ENCODE measurements around the gene DGAT2.
A peak's percentile ranks its signal among the peaks of the same experiment; 100 is the strongest.

The DGAT2 gene

DNA sequence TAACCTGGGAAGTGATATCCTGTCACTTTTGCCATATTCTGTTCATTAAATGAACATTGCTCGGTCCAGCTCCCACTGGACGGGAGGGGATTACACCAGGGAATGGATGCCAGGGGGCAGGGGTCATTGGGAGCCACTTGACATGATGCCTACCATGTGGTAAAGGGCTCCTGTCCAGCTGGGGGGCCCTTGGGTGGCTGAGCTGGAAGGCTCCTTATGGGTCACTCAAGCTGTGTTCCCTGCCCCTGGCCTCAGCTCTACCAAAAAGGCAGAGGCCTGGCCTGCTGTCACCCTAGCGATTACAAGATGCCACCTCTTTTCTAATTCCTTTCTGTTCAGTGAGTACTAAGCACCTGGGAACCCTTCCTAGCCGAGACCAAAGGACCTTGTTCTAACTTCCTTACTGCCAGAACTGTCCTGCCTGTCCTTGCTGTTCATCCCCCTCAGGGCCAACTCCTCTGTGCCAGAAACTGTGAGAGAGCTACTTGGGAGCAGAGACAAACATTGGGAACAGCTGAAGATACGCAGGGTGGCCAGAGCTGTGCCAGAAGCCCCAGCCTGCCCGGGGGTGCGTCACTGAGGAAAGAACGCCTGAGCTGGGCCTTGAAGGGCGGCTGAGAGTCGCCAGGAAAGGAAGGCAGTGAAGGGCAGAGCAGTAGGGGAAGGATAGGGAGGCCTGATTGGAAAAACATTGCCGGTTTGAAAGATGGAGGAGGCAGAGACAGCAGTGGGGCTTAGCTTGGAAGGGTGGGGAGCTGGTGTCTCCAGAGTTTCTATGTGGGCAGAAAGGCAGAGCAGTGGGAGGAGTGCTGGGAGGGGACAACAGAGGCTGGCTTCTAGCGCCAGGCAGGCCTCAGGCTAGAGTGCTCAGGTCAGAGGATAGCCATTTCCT is 33.7 kb downstream of the DGAT2 start:
- DNase-seq, result no peak

DNA sequence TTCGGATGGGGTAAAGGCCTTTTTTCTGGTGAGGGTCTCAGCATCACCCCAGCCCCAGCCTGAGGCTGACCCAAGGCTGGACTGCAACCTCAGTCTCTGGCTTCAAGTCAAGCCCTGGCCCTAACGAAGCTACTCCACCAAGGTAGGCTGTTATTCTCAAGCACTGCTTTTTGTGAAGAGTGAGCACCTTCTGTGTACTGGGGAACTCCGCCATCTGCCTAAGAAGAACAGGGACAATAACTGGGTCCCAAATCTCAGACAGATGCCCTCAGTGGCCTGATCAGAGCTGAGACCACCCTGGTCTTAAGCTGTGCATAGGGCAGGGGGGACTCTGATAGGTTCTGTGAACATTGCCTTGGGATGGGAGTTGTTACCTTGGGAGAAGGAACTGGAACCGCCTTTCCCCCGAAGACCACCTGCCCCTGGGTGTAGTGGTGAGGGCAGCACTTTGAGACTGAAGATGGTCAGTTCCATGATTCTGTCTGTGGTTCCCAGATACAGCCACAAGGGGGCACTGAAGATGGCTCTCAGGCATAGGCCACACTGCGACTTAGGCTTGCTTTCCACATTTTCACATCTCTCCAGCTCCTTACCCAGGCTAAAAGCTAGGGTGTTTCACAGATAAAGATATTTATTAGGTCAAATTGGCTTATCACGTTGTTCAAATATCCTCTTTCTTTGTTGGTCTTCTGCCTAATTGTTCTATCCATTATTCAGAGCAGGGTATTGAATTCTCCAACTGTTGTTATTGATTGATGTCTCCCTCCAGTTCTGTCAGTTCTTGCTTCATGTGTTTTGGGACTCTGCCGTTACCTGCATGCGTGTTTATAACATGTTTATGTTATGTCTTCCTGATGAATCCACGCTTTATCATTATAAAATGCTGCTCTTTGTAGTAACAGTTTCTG is 34.6 kb downstream of the DGAT2 start:
- peak; percentile 53 for DNase-seq

DNA sequence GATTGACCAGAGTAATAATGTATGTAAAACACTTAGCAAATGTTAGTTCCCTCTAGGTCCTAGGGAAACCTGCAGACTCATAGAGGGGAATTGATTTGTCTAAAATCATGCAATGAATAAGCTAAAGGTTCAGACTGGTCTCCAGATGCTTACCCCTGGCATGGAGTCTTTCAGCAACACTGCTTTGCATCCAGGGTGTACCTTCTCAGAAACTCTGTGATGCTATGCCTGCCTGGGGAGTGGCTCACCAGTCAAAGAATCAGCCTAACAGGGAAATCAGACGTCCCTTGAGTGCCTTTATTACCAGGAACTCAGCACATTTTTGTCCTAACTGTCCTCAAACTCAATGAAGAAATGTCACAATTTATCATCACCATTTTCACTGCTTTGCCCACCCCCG is 40.5 kb downstream of the DGAT2 start:
- DNase-seq, result no peak

DNA sequence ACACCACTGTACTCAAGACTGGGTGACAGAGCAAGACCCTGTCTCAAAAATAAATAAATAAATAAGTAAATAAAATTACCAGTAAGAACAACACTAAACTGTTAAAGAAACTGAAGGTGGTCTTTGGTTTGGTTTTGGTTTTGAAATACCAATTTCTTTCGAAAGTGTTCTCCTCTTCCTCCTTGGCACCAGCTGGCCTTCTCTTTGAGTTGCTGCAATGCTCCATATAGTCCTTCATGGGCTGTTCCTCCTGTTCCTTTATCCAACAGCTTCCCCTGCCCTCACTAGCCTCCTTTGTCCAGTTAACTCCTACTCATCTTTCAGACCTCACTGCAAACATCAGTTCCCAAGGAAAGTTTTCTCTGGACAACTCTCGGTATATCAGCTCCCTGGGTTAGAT is 41.4 kb downstream of the DGAT2 start:
- DNase-seq, result no peak

DNA sequence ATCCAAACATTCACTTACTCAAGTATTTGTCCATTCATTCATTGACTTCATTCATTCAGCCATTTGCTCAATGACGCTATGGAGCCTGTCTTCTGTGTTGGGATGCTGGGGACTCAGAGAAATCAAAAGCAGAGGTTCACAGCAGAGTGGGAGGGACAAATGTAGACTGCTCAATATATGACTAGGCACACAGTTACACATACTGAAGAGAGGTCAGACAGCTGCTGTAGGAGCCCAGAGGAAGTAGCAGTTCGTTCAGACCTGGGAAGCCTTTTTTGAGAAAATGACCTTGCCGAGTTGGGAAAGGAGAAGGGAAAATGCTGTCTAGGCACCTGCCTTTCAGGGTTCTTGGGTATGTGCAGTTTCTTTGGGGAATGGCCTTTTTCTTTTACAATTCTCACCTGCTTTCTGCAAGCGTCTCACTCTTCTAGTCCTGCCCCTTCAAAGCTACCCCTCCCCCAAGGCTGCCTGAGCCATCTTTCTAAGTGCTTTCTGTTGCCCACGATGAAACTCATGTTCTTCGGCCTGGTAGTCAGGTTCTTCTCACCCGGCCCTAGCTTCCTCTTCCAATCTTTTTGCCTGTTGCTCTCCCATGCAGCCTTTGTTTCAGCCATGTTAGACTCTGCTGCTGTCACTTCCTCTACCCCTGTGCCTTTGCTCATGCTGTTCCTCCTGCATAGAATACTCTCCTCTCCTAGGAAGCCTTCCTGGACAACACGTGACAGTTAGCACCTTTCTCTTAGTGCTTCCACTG is 42.2 kb downstream of the DGAT2 start:
- DNase-seq, result no peak

DNA sequence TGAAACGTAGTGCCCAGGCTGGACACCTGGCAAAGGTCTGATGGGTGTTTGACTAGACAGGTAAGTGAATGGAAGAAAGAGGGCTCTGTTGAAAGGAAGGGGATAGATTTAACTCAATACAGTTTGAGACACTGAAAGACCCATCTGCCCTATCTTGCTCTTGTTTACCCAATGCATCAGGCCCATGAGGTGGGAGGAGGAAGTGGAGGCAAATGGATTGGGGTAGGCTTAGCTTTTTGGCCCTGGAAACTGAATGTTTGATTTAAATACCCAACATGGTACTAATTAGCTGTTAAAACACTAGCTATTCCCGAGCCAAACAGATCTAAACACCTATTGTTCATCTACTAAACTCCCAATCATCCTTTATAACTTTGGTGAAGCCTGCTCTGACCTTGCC is 42.9 kb downstream of the DGAT2 start:
- no peak for DNase-seq

DNA sequence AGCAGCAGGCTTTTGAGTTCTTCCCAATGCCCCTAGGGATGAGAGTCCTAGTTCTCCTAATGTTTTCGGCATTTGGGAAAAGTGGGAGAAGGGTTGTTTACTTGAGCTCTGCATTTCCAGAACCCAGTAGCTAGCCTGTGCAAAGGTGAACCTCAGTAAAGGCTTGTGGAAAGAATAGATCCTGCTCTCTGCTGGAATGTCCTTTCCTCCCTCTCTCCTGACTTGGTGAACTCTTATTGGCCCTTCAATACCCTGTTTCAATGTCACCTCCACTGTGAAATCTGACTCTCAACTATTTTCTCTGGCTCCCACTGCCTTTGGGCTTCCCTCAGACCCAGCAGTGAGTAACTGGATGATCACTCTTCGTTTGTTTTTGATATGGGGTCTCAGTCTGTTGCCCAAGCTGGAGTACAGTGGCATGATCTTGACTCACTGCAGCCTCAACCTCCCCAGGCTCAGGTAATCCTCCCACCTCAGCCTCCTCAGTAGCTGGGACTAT is 44.0 kb downstream of the DGAT2 start:
- DNase-seq, result no peak

DNA sequence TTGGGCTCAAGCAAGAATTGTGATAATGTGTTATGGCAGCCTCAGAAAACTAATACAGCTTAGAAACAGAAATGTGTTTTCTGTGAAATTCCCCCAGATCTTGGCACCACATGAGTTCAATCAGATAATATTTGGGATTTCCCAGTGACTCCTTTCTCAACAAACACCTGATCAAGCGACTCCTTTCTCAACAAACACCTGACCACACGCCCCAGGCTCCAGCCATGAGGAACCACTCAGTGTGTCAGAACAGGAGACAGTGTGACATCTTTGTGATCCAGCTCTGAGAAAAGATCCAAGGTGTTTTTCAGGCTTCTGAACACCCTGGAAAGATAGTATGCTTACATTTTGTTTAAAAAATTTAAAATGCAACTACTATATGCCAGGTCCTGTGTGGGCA is 44.5 kb downstream of the DGAT2 start:
- DNase-seq, result no peak

DNA sequence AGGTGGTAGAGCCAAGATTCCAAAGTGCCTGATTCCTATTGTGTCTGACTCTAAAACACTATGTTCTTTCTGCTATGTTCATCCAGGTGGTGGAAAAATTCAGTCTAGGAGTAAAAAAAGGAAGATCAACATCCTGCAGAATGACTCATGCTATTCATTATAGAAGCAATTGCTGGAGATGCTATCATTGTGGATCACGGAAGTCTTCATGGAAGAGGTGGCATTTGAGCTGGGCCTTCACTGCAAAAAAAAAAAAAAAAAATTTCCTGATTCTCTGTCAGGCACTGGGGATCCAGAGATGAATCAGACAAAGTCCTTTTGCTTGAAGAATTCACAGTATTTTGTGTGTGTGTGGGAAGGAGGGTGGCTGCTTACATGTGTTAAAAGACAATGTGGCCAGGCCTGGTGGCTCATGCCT is 45.1 kb downstream of the DGAT2 start:
- DNase-seq, result no peak

DNA sequence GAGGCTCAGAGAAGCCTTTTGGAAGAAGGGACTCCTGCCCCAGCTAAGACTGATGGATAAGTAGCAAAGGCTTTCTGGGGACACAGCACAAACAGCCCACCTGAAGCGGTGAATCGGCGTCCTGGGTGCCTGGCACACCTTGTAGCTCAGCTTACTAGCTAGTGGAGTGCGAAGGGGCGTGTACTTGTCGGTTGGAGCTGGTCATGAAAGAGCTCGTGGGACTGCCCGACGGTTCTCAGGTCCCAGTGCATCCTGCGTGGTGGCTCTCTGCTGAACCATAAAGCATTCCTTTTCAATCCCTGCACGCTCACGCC is 45.7 kb downstream of the DGAT2 start:
- no peak for DNase-seq

DNA sequence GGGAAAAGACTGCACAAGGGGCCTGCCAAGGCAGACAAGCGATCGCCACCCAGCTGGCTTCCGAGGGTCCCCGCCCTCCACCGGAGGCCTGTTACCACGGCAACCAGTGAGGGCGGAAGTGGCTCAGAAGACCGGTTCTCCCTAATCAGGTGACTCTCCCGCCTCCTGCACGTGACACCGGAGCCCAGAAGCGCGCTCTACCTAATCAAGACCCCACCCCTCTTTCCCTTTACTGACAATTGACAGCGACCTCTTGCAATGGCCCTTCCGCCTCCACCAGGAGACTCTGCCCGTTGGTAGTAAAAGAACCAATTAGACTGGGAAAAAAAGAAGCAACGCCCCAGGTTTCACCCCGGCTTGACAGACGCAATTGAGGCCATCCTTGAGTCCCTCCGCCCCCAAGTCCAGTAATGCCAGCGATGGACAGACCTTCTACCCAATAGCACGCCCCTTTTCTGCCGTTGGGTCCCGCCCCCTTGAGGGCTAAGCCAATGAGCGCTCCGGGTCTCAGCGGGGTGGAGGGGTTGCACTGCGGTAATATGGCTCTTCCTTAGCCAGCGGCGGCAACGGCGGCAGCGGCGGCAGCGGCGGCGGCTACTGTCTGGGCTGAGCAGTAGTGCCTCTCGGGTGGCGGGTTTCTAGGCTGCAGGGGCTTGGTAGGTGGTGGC is 46.2 kb downstream of the DGAT2 start, which contains the start of gene UVRAG:
Gene UVRAG (plus strand): TSS at position 534 of the 668 bp plus-strand sequence. CDS start 198 bp downstream, outside the sequence.
- peak; percentile 99 for DNase-seq

DNA sequence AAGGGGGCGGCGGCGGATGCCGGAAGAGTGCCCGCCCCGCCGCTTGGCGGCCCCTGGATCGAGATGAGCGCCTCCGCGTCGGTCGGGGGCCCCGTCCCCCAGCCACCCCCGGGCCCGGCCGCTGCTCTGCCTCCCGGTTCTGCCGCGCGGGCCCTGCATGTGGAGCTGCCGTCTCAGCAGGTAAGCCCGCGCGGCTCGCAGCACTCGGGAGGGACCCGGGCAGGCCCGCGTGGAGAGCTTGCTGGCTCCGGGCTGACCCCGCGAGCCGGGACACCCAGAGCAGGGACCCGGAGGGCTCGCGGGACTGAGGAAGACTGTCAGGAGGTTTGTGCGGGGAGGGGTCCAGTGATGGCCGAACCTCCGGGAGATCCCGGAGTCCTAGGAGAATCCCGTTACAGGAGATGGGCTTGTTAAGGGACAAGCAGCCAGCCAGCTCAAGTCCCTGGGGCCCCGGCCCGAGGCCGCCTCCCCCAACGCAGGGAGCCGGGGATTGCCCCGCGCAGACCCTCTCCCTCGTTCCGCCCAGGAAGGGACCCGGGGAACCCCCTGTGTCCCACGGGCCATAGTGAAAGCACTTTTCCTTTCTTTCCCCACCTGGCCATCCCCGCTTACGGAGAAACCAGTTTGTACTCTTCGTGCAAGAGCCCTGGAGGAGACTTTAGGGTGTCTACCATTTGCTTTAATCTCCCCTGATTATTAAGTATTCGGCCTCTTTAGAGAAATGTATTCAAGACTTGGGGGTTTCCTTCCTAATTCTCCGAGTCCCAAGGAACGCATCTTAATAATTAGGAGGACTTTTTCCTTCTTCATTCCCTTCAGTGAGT is 47.0 kb downstream of the DGAT2 start:
- DNase-seq, result peak; percentile 55

DNA sequence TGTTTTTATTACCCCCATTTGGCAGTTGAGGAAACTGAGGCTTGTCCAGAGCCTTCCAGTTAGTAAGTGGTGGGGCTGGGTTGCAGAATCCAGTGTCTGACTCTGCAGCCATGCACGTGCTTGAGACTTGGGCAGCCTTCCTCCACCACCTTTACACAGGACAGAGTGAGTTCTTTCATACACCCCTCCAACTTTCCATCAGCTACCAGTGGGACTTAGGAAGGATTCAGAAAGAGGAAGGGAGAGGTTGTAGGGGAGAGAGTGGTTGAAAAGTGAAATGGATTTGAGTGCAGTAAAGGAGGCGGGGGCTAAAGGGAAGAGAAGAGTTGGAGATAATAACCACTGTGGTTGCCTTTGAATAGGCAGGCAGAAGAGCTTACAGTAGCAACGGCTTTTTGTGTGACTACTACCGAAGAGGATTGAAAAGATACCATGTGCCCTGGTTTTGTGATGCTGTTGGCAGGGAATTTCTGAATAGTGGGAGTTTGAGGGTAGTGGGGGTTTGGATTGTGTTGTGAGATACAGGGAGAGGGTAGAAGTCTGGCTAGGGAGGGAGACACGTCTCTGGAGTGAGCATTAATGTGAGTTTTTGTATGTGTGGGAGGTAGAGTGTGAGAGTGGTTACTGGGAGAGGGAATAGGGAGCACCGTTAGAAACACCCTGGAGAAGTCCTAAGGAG is 48.1 kb downstream of the DGAT2 start:
- no peak for DNase-seq

DNA sequence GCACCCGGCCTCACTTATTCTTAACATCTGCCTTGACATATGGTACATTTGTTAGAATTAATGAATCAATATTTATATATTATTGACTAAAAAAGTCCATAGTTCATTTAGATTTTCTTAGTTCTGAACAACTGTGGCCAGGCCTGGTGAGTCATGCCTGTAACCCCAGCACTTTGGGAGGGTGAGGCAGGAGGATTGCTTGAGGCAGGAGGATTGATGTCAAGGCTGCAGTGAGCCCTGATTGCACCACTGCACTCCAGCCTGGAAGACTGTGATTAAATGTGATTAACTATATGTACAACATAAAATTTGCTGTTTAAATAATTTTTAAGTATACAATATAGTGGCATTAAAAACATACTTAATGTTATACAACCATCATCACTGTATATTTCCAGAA is 52.1 kb downstream of the DGAT2 start:
- no peak for DNase-seq

DNA sequence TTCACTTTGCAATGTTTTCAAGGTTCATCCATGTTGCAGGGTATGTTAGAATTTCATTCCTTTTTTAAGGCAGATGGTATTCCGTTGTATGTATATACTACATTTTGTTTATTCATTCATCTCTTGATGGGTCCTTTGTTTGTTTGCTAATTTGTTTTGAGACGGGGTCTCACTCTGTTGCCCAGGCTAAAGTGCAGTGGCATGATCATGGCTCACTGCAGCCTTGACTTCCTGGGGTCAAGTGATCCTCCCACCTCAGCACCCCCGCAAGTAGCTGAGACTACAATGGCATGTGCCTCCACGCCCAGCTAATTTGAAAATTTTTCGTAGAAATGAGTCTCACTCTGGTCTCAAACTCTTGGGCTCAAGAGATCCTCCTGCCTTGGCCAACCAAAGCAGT is 52.6 kb downstream of the DGAT2 start:
- no peak for DNase-seq

DNA sequence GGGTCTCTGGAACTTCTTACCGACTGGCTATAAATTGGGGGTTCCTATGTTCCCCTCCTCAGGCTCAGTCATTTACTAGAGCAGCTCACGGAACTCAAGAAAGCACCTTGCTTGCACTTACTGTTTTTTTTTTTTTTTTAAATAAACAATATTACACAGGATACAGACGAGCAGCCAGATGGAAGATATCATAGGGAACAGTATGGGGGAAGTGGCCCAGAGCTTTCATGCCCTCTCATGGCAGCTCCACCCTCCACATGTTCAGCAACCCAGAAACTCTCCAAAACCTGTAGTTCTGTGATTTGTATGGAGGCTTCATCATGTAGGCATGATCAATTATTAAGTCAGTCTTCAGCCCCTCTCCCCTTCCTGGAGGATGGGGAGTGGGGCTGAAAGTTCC is 54.0 kb downstream of the DGAT2 start:
- DNase-seq, result no peak

DNA sequence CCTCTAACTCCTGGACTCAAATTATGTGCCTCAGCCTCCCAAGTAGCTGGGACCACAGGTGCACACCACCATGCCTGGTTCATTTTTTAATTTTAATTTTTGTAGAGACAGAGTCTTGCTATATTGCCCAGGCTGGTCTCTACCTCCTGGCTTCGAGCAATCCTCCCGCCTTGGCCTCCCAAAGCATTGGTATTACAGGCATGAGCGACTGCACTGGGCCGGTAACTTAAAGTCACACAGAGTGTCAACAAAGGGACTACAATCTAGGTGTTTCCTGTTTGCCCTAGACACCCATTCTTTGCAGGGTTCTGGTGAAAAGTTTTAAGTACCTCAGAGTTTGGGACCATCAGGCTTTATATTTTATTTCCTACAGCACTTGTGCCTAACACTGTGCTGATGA is 54.8 kb downstream of the DGAT2 start:
- DNase-seq, result no peak

DNA sequence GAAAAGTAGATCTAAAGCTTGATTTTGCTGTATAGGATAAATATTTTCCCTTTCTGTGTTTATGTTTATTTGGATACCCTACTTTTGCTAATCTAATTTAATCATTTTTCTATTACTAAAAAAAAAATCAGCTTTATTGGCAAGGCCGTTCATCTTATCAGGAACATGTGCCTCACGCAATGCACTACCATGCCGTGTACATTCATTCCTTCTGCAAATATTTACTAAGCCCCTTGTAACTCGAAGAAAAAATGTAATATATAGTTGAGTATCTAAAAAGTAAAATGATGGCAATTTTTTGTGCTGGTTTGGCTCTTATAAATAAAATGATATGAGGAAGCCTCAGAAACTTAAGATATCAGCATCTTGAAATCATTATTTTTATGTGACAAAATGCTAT is 55.4 kb downstream of the DGAT2 start:
- no peak for DNase-seq

DNA sequence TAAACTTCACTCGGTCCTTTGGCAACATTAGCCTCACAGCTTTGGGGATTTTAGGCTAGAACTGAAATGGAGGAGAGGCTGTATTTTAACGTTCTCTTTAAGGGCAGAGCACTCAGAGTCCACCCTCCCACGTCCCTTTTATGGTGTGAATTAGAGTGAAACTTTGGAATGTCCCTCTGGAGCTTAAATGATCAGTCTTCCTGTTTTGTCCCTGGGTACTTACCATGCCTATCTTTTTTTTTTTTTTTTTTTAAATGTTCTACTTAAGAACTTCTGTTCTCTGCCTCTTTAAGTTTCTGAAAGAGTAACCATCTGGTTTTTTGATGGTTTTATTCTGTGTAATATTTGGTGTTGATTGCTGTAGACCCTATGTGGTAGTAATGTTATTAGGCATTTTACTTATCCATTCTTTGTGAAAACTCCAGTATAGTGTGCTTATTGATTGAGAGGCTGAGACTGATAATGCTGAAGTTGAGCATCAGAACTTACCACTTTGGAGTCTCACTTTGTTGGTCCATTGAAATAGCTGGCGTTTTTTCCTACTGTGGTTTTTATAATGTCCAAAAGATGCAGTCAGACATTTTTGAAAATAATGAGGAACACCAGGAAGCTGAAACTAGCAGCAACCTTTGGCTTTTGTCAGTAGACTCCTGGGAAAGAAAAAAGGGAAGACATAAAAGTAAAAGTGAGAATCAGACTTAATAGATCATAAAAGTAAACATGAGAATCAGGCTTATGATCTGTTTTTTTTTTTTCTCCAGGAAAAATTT is 58.1 kb downstream of the DGAT2 start:
- no peak for DNase-seq

DNA sequence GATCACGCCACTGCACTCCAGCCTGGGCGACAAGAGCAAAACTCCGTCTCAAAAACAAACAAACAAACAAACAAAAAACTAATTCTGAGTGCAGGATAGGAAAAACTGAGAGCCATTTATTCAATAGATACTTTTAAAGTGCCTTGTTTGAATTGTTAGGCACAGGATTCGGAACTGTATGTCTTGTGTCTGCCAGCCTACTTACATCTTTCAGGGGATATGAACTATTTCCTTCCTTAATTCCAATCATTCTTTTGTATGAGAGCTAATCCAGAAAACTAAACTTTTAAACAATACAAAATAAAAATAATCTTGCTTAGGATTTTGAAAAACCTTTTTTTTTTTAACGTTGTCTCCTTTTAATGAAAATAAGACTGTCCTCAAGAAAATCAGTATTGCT is 59.0 kb downstream of the DGAT2 start:
- no peak for DNase-seq
